Mammary epithelial cell (primary cell): Measurements from ENCODE around the gene DDX47.

Experiments
- CTCF ChIP-seq, 2 donors: IDR thresholded peaks in 1 of 2; conservative IDR thresholded peaks in 1 of 2; 2 replicates each; pipeline ENCODE4 v1.5.1; 2011 to 2012; ENCODE audit warnings: inconsistent platforms in 2 of 2, low read length in 2 of 2, mild to moderate bottlenecking in 2 of 2, control low read depth in 1 of 2, low read depth in 1 of 2; ENCODE audit not compliant: insufficient read depth in 1 of 2; ENCODE audit errors: extremely low read depth in 1 of 2
- EZH2 ChIP-seq: IDR thresholded peaks from 2 replicates; pipeline ENCODE4 v1.6.1; 2012; ENCODE audit warnings: low read length, inconsistent platforms, borderline replicate concordance

GRCh38 chr12:12779007-12779406 is 34.1 kb upstream of the DDX47 start:
- no peak for TF ChIP-seq CTCF (conservative IDR thresholded peaks at IDR 0.05 in 1 of 2, IDR thresholded peaks at IDR 0.05 in 1 of 2; ENCODE audit: extremely low read depth in 1 of 2, insufficient read depth in 1 of 2, low read depth in 1 of 2, low read length in 2 of 2)
- no peak for TF ChIP-seq EZH2
